CD4-positive, alpha-beta memory T cell (primary cell): ENCODE data around the gene DCDC2C. TPM values are rescaled to one million over a fixed set of nuclear protein-coding genes. Genes with fewer than 3 reads are reported as not detected.

Experiments used
- CTCF ChIA-PET: fragments of 350-600 bp; sonication (Branson Sonifier 250); formaldehyde crosslinking; loops from one replicate; lab custom pipeline; 2021; ENCODE audit warnings: inconsistent platforms; ENCODE audit not compliant: partially characterized antibody; lab: Charles Lee
- POLR2A ChIA-PET: fragments of 350-600 bp; sonication (Branson Sonifier 250); formaldehyde crosslinking; loops from one replicate; lab custom pipeline; 2021; ENCODE audit not compliant: partially characterized antibody; lab: Charles Lee
- DNase-seq, 5 donors: peaks; one replicate each; pipeline versions ENCODE4 v3.0.0 to v3.0.0-alpha.2; 2020 to 2022; ENCODE audit warnings: mixed read lengths in 1 of 5
- H3K27ac ChIP-seq: one replicate; pipeline ENCODE4 v1.7.0; 2013; ENCODE audit warnings: low read depth, low read length
- H3K27me3 ChIP-seq: 2 replicates; pipeline ENCODE4 v1.7.0; 2013; ENCODE audit warnings: mild to moderate bottlenecking, low read length, moderate library complexity; ENCODE audit not compliant: insufficient read depth
- H3K36me3 ChIP-seq: 2 replicates; pipeline ENCODE4 v1.7.0; 2013; ENCODE audit warnings: mild to moderate bottlenecking, low read length, moderate library complexity; ENCODE audit not compliant: insufficient read depth
- H3K4me1 ChIP-seq: 2 replicates; pipeline ENCODE4 v1.7.0; 2013; ENCODE audit warnings: mild to moderate bottlenecking, low read length, moderate library complexity; ENCODE audit not compliant: insufficient read depth
- H3K4me3 ChIP-seq, 2 donors: one replicate each; pipeline ENCODE4 v1.7.0; 2013; ENCODE audit warnings: low read length in 2 of 2, mild to moderate bottlenecking in 1 of 2
- H3K9me3 ChIP-seq, 2 donors: one replicate each; pipeline ENCODE4 v1.7.0; 2013; ENCODE audit warnings: low read length in 2 of 2, control low read depth in 1 of 2; ENCODE audit not compliant: control insufficient read depth in 1 of 2
- H3K27ac Mint-ChIP-seq, 7 donors: one replicate each; pipeline ENCODE4 v1.8.0; 2020 to 2021; ENCODE audit warnings: mixed read lengths in 7 of 7, mild to moderate bottlenecking in 6 of 7, inconsistent platforms in 3 of 7, moderate library complexity in 3 of 7
- H3K27me3 Mint-ChIP-seq, 2 donors: one replicate each; pipeline ENCODE4 v1.8.0; 2020 to 2021; ENCODE audit warnings: mixed read lengths in 2 of 2
- H3K36me3 Mint-ChIP-seq, 2 donors: one replicate each; pipeline ENCODE4 v1.8.0; 2020 to 2021; ENCODE audit warnings: mixed read lengths in 2 of 2, inconsistent platforms in 1 of 2, mild to moderate bottlenecking in 1 of 2
- H3K4me1 Mint-ChIP-seq, 4 donors: one replicate each; pipeline ENCODE4 v1.8.0; 2020 to 2021; ENCODE audit warnings: mixed read lengths in 4 of 4, mild to moderate bottlenecking in 1 of 4
- H3K4me3 Mint-ChIP-seq, 8 donors: one replicate each; pipeline ENCODE4 v1.8.0; 2020 to 2021; ENCODE audit warnings: mixed read lengths in 8 of 8, mild to moderate bottlenecking in 7 of 8, moderate library complexity in 6 of 8, inconsistent platforms in 3 of 8
- H3K9me3 Mint-ChIP-seq, 8 donors: one replicate each; pipeline ENCODE4 v1.8.0; 2020 to 2021; ENCODE audit warnings: mixed read lengths in 8 of 8, mild to moderate bottlenecking in 5 of 8, inconsistent platforms in 3 of 8, moderate library complexity in 1 of 8
- intact Hi-C: fragments of 100-400 bp; cut with micrococcal nuclease; formaldehyde crosslinking; loops from one replicate; pipeline ENCODE4 v1.15.1; 2023
- polyA plus RNA-seq, 2 donors: library from polyadenylated mRNA; unstranded; fragments of 300-500 nt; fragmentation: Illumina TruSeq; gene quantifications; one replicate each; pipeline ENCODE4 v1.2.3, GENCODE V29; 2021
- total RNA-seq, 2 experiments: library from RNA; stranded (reverse); gene quantifications; one replicate each; pipeline ENCODE4 v1.2.3, GENCODE V29; 2021

Gene DCDC2C
- total and polyA plus RNA-seq, 4 experiments from 2014 or later = not detected

DNA sequence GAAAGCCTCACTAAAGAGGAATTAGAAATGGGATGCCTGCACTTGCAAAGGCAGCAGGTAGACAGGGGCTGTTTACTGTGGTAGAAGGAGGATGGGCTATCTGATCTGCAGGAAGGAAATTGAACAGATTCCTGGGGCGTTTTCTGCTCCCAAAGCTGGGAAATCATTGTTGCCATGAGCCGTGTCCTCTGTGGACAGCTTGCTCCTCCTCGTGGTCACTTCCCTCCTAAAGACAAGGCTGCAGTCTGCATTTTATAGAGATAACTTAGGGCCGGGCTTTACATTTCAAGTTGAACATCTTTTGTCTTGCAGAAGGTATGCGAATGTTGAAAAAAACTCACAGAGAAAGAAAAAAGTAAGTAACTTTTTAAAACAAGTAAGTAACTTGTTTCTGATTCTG lies 50.9 kb downstream of the DCDC2C start:
- CTCF ChIA-PET = no interaction called here
- Mint-ChIP-seq H3K27ac (no peak overlapping the region), H3K36me3 (no peaks in the 10 kb centered on the region), H3K9me3 (peaks cover 0 to 3% (median 0%) of the 10 kb centered on the region in 8 donors), H3K4me3 (no peak overlapping the region), H3K27me3 (peaks cover 6 to 12% of the 10 kb centered on the region in 2 donors), H3K4me1 (no peaks in the 10 kb centered on the region)
- Histone ChIP-seq H3K27me3 (no peaks in the 10 kb centered on the region), H3K4me1 (no peaks in the 10 kb centered on the region), H3K4me3 (no peak overlapping the region), H3K36me3 (no peaks in the 10 kb centered on the region), H3K9me3 (no peaks in the 10 kb centered on the region), H3K27ac (no peak overlapping the region)
- POLR2A ChIA-PET = no interaction called here
- intact Hi-C loops = no loop called here
- DNase-seq = no peak

DNA sequence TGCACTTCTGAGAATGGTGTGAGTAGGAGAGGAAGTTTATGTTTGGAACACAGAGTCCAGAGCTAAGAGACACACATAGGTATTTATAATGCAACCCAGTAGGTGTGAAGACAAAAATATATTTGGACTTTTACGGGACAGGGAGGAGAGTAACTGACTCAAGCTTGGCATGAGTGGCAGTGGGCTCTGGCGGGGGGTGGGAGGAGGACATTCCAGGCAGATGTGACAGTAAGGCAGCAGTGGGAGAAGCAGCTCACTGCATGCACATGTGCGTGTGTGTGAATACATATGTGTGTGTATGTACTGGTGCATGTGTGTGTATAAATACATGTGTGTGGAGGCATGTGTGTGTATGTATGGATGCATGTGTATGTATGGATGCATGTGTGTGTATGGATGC lies 51.4 kb downstream of the DCDC2C start:
- Mint-ChIP-seq H3K4me3 (no peak overlapping the region), H3K4me1 (no peaks in the 10 kb centered on the region), H3K36me3 (no peaks in the 10 kb centered on the region), H3K9me3 (peaks cover 0 to 3% (median 0%) of the 10 kb centered on the region in 8 donors), H3K27ac (no peak overlapping the region), H3K27me3 (peaks cover 6 to 12% of the 10 kb centered on the region in 2 donors)
- H3K27ac ChIP-seq = no peak overlapping the region
- H3K36me3 ChIP-seq = no peaks in the 10 kb centered on the region
- H3K27me3 ChIP-seq = no peaks in the 10 kb centered on the region
- ChIA-PET CTCF (no interaction called here), POLR2A (no interaction called here)
- no peaks in the 10 kb centered on the region for H3K4me1 ChIP-seq
- H3K4me3 ChIP-seq = no peak overlapping the region
- intact Hi-C loops = no loop called here
- no peak for DNase-seq
- no peaks in the 10 kb centered on the region for H3K9me3 ChIP-seq

DNA sequence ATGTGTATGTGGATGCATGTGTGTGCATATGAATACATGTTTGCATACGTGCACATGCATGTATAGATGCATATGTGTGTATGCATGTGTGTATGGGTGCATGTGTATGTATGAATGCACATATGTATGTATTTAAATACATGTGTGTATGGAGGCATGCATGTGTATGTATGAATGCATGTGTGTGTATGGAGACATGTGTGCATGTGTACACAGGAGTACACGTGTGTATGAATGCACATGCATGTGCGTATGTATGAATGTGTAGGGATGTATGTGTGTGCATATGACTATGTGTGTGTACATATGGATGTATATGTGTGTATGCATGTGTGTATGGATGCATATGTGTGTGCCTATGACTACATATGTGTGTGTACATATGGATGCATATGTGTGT lies 51.9 kb downstream of the DCDC2C start:
- Mint-ChIP-seq H3K27me3 (peaks cover 6 to 9% of the 10 kb centered on the region in 2 donors), H3K4me1 (no peaks in the 10 kb centered on the region), H3K9me3 (peaks cover 0 to 3% (median 0%) of the 10 kb centered on the region in 8 donors), H3K27ac (no peak overlapping the region), H3K36me3 (no peaks in the 10 kb centered on the region), H3K4me3 (no peak overlapping the region)
- Histone ChIP-seq H3K4me1 (no peaks in the 10 kb centered on the region), H3K4me3 (no peak overlapping the region), H3K27ac (no peak overlapping the region), H3K9me3 (no peaks in the 10 kb centered on the region), H3K27me3 (no peaks in the 10 kb centered on the region), H3K36me3 (no peaks in the 10 kb centered on the region)
- intact Hi-C loops = no loop called here
- no peak for DNase-seq
- ChIA-PET POLR2A (no interaction called here), CTCF (no interaction called here)

DNA sequence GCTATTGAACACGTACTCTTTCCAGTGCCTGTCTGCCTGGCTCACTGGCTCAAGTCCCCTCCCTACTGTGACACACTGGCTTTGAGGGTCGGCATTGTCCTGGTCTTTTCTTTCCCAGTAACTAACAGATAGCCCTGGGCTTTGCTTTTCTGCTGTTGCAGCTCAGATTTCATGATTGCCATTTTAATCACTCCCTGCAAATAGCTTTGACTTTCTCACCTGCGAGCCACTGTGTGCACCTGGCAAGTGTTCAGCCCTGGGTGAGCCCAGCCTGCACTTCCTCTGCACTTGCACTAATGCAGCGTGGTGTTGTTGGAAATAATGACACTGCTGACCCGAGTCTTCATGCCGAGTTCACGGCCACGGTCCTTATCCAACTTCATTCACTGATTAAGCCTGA lies 52.9 kb downstream of the DCDC2C start:
- ChIA-PET POLR2A (no interaction called here), CTCF (interaction anchor here (1.5 kb wide), 1 partner anchor 13 kb away, joined by 4 read pairs; no protein-coding TSS in a partner anchor)
- Histone ChIP-seq H3K4me1 (no peaks in the 10 kb centered on the region), H3K4me3 (no peak overlapping the region), H3K27me3 (no peaks in the 10 kb centered on the region), H3K36me3 (no peaks in the 10 kb centered on the region), H3K9me3 (no peaks in the 10 kb centered on the region), H3K27ac (no peak overlapping the region)
- Mint-ChIP-seq H3K4me3 (no peak overlapping the region), H3K9me3 (peaks cover 0 to 3% (median 0%) of the 10 kb centered on the region in 8 donors), H3K4me1 (no peaks in the 10 kb centered on the region), H3K27ac (no peak overlapping the region), H3K36me3 (no peaks in the 10 kb centered on the region), H3K27me3 (peaks cover 4 to 5% of the 10 kb centered on the region in 2 donors)
- DNase-seq = no peak
- intact Hi-C loops = no loop called here

DNA sequence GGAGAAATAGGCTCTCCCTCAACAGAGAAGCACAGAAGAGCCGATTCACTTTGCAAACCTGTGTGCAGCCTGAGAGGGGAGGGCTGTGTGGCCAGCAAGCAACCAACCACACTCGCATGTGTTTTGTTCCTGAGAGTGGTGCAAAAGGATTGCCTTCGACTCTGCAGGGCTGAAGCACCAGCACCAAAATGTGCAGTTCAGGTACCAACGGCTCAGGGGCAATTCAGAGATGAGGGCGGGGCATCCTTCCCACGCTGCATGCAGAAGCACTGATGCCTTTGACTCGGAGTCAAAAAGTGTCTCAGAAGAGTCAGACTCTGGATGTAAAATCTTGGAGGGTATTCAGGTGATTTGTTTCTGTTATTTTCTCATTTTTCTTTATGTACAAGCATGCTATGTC lies 55.5 kb downstream of the DCDC2C start:
- Mint-ChIP-seq H3K27me3 (peaks cover 3 to 6% of the 10 kb centered on the region in 2 donors), H3K36me3 (no peaks in the 10 kb centered on the region), H3K27ac (no peak overlapping the region), H3K4me1 (no peaks in the 10 kb centered on the region), H3K9me3 (peaks cover 0 to 3% (median 0%) of the 10 kb centered on the region in 8 donors), H3K4me3 (no peak overlapping the region)
- Histone ChIP-seq H3K36me3 (no peaks in the 10 kb centered on the region), H3K27ac (no peak overlapping the region), H3K4me1 (no peaks in the 10 kb centered on the region), H3K27me3 (no peaks in the 10 kb centered on the region), H3K9me3 (no peaks in the 10 kb centered on the region), H3K4me3 (no peak overlapping the region)
- DNase-seq = no peak
- ChIA-PET POLR2A (no interaction called here), CTCF (no interaction called here)
- intact Hi-C loops = no loop called here

DNA sequence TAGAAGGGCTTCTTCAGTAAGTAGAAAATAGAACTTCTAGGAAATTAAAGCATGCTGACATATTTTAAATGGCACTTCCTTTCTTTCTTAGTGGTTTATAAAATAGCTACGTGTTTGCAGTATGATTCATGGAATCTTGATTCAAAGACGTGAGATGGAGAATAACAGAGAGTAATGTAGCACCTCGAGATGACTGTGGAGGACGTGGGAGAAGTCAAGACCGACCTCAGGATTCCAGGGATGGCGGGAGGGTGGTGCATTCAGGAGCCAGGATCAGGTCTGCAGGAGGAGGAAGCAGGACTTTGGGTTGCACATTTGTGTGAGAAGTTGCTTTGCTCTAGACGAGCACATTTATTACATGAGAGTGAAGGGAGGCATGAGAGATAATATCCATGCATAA lies 56.0 kb downstream of the DCDC2C start:
- Mint-ChIP-seq H3K4me1 (no peaks in the 10 kb centered on the region), H3K9me3 (peaks cover 0 to 3% (median 0%) of the 10 kb centered on the region in 8 donors), H3K27me3 (peaks cover 3 to 6% of the 10 kb centered on the region in 2 donors), H3K36me3 (no peaks in the 10 kb centered on the region), H3K4me3 (no peak overlapping the region), H3K27ac (no peak overlapping the region)
- no peaks in the 10 kb centered on the region for H3K27me3 ChIP-seq
- H3K4me1 ChIP-seq = no peaks in the 10 kb centered on the region
- POLR2A ChIA-PET = no interaction called here
- DNase-seq = no peak
- no peaks in the 10 kb centered on the region for H3K36me3 ChIP-seq
- H3K9me3 ChIP-seq = no peaks in the 10 kb centered on the region
- intact Hi-C loops = no loop called here
- H3K27ac ChIP-seq = no peak overlapping the region
- CTCF ChIA-PET = no interaction called here
- no peak overlapping the region for H3K4me3 ChIP-seq

DNA sequence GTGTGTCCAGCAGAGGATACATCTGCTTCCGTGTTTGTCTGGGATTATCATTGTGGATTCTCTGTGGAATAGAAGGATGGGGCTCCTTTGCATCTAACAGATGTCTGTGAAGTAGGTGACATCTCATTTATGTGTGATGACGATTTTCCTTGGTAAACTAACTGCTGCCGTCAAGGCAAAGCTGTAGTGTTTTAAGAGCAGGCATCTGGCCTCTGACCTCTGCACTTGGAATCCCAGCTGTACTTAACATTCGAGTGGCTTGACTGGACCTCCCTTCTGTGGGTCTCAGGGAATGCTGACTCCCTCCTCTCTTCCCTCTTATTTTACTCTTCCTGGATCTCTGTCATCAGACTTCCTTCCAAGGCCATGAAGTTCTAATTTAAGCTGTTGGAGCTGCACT lies 56.4 kb downstream of the DCDC2C start:
- no peak overlapping the region for H3K4me3 ChIP-seq
- H3K4me1 ChIP-seq = no peaks in the 10 kb centered on the region
- CTCF ChIA-PET = no interaction called here
- Mint-ChIP-seq H3K4me3 (no peak overlapping the region), H3K4me1 (no peaks in the 10 kb centered on the region), H3K27me3 (peaks cover 3 to 6% of the 10 kb centered on the region in 2 donors), H3K36me3 (no peaks in the 10 kb centered on the region), H3K9me3 (peaks cover 0 to 3% (median 0%) of the 10 kb centered on the region in 8 donors), H3K27ac (no peak overlapping the region)
- no peaks in the 10 kb centered on the region for H3K36me3 ChIP-seq
- no peak for DNase-seq
- H3K27ac ChIP-seq = no peak overlapping the region
- POLR2A ChIA-PET = no interaction called here
- intact Hi-C loops = no loop called here
- H3K9me3 ChIP-seq = no peaks in the 10 kb centered on the region
- H3K27me3 ChIP-seq = no peaks in the 10 kb centered on the region

DNA sequence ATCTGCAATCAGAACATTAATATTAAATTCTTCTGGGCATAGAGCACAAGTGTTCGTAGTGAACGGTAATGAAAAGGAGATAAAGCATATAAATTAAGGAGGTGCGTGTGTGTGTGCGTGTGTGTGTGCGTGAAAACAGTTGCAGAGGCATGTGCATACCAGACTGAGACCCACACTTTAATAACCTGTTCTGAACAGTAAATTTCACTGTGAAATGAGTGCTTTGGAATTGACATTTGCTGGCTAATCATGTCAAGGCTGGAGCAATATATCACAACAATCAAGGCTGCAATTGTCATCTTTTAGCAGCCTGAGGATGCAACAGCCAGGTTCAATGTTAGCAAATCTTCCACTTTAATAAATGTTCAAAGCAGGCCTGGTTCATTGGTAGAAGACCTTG lies 57.9 kb downstream of the DCDC2C start:
- DNase-seq = no peak
- H3K9me3 Mint-ChIP-seq = peaks cover 0 to 2% (median 0%) of the 10 kb centered on the region in 8 donors
- no peaks in the 10 kb centered on the region for H3K27me3 ChIP-seq
- H3K4me1 Mint-ChIP-seq = no peaks in the 10 kb centered on the region
- peaks cover 3 to 9% of the 10 kb centered on the region in 2 donors for H3K27me3 Mint-ChIP-seq
- CTCF ChIA-PET = no interaction called here
- H3K4me3 Mint-ChIP-seq = no peak overlapping the region
- no peak overlapping the region for H3K27ac ChIP-seq
- H3K9me3 ChIP-seq = no peaks in the 10 kb centered on the region
- H3K36me3 Mint-ChIP-seq = no peaks in the 10 kb centered on the region
- H3K36me3 ChIP-seq = no peaks in the 10 kb centered on the region
- intact Hi-C loops = no loop called here
- no peak overlapping the region for H3K27ac Mint-ChIP-seq
- H3K4me1 ChIP-seq = no peaks in the 10 kb centered on the region
- POLR2A ChIA-PET = no interaction called here
- H3K4me3 ChIP-seq = no peak overlapping the region
